Stimulated activated CD8-positive, alpha-beta memory T cell treated with anti-CD3 and anti-CD28 coated beads, Interleukin-12 subunit alpha, Interleukin-12 subunit beta, amount 100 ng/mL, for 24 hours (primary cell): Measurements from ENCODE around the gene TRMT13.
"Not testable (repeated sequence)": the region's sequence is repeated elsewhere in the genome, so short reads cannot be mapped to it uniquely, and the experiment has no call there.

Source experiments
- DNase-seq: peaks from one replicate; pipeline ENCODE4 v3.0.0-alpha.2; 2020; ENCODE audit errors: extremely low read depth

The TRMT13 gene

DNA sequence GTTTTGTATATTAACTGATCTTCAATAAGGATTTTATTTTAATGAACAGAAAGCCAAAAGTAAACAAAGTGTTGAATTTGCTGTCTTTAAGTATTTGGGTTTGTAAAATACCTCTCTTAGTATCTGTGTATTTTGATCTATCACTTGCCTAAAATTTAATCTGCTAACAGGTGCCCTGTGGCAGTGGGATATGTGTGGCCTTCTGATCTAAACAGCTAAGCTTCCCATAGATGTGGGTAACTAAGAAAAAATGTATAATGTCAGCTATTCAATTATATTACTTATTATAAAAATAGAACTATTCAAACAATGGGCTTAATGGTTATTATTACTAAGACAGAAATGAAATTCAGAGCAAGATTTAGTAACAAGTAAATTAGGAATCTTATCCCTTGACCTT is 29.9 kb downstream of the TRMT13 start:
- DNase-seq = no peak

DNA sequence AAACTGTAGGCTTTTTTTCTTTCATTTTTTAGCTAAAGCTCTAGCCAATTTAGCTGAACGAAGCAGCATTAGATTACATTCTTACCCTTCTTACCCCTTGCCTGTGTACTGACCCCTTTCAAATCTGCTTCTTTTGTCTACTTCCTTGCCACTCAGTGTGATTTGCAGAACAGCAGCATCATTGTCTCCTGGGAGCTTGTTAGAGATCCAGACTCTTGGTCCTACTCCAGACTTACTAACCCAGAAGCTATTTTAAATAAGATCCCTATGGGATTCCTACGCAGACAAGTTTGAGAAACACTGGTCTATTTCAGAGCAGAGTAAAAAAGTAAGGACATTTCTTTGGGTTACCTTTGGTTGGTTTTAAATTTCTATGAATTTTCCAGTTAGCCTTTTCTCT is 31.3 kb downstream of the TRMT13 start:
- DNase-seq = no peak

DNA sequence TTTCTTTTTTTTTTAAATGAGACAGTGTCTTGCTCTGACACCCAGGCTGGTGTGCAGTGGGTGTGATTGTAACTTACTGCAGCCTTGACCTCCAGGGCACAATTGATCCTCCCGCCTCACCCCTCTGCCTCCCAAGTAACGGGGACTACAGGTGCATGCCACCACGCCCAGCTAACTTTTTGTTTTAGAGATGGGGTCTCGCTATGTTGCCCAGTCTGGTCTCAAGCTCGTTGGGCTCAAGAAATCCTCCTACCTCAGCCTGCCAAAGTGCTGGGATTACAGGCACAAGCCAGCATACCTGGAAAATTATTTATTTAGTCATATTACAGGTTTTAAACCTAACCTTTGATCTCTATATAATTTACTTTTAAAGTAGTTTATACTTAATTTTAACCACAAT is 31.7 kb downstream of the TRMT13 start:
- no peak for DNase-seq

DNA sequence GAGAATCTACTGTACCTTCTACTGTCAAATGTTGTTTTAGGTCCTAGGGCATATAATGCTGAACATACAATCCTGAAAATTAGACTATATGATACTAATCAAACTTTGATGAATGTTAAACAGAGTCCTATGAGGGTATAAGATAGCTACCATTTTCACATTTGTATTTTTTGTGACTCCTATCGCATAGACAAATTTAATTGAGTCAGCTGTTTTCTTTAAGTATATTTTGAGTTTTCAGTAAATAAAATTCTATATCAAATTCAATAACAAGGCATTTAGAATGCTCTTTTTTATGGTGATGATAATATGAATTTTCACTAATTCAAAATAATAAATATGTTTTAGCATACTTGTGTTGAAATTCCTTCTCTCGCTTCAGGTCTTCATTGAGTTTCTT is 35.1 kb downstream of the TRMT13 start:
- DNase-seq = no peak

DNA sequence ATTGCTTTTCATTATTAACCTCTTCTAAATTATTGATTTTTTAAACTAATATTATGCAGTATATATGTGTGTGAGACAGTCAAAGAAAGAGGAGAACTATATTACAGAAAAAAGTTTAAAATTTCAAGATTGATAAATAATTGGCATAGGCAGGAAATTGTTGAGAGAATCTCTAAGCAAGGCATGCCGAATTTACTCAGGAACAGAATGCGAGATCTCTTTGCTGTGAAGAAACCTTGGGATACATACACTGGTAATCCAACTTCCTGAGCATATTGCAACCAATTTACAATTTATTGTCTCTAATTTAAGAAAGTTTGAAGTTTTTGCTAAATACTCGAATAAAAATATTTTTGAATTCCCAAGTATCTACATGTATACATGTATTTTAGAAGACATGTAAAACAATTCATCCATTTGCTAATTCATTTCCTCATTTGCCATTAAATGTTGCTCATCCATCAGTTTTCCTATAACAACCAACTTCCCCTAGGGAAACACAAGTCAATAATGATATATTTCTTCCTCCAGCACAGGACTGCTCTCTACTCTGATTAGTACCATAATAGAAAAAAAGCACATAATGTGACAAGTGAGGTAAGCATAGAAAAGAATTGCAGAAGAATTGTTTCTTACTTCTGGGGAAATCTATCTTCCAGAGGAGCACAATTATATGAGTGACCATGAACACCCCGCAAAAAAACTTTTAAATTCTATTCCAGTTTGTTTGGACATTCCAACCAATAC is 44.5 kb downstream of the TRMT13 start:
- DNase-seq = no peak

DNA sequence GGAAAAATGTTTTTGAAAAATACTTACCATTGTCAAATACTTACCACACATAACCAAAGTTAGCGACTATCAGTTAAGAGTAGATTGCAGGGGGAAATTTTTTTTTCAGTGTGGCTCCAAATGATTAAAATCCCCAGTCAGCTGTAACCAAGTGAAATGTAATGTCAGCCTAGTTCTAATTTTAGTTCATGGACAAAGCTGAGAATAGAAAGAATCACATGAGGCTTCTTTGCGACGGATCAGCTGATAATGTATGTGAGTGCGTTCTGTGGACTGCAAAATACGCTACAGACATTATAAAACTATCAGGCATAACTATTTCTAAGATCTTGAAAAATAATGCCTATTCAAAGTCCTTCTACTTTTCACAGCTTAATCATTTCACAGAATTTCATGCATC is 45.1 kb downstream of the TRMT13 start, which contains the start of gene LRRC39:
Gene LRRC39, minus strand, starts transcription at position 166 of the 400 bp plus-strand sequence. CDS start 9,740 bp downstream, outside the sequence.
- DNase-seq = no peak

DNA sequence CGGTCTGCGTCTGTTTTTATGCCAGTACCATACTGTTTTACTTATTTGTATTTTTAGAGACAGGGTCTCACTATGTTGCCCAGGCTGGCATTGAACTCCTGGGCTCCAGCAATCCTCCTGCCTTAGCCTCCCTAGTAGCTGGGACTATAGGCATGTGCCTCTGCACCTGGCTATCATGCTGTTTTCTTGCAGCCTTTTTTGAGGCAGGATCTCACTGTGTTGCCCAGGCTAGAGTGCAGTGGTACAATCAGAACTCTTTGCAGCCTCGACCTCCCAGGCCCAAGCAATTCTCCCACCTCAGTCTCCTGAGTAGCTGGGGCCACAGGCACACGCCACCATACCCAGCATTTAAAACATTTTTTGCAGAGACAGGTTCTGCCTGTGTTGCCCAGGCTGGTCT is 50.4 kb downstream of the TRMT13 start:
- DNase-seq = no peak

DNA sequence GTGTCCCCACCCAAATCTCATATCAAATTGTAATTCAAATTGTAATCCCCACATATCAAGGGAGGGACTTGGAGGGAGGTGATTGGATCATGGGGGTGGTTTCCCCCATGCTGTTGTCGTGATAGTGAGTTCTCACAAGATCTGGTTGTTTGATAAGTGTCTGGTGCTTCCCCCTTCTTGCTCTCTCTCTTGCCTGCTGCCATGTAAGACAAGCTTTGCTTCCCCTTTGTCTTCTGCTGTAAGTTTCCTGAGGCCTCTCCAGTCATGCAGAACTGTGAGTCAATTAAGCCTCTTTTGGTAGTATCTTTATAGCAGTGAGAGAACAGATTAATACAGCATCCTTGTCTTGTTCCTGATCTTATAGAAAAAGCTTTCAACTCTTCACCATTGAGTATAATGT is 51.6 kb downstream of the TRMT13 start:
- DNase-seq = no peak

DNA sequence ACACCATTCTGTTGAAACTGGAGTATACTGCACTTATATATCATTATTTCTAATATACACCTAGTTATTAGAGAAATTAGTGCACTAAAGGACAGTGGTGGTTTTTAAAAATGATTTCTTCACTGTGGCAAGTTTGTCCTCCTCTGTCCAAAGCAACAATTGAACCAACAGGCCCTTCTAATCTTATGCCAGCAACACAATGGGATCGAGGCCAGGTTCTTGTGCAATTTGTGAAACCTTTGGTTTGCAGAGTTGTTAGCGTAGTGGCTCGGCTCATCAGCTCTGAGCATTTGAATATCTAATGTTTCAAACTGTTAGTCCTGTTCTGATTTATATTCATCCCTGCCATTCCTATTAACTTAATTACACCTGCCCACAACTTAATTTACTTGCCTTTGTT is 54.9 kb downstream of the TRMT13 start:
- DNase-seq = no peak

DNA sequence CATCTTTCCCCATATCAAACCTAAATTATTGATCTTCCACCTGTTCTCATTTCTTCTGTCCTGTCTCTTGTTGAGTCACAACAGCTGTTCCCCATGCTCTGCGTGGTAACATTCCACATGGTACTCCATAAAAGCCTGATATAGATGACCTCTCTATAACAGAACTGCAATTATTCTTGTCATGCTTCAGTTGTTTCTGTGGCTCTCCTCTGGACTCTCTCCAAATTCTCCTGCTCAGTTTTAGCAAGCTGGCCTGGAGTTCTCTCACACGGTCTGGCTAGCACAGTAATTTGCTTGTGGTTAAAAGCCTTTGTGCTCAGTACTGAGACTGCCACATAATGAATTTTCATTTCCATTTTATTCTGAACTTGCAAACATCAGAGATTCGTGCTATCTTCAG is 55.7 kb downstream of the TRMT13 start:
- no peak for DNase-seq

DNA sequence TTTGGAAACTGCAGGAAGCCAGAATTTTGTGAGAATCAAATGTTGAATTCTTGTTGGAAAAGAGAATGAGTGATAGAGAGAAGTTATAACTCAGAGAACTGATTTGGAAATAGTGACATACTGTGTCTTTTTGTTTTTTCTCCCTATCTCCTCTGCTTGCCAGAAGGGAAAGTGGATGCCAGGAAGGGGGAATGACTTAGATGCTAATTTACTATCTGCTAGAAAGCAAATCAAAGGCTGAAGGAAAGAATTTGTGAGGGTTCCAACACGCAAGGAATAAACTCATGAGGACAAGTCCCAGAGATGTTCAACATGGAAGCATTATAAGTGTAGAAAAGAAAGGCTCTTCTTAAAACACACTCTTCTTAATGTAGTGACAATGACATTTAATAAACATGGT is 65.6 kb downstream of the TRMT13 start:
- DNase-seq = no peak

DNA sequence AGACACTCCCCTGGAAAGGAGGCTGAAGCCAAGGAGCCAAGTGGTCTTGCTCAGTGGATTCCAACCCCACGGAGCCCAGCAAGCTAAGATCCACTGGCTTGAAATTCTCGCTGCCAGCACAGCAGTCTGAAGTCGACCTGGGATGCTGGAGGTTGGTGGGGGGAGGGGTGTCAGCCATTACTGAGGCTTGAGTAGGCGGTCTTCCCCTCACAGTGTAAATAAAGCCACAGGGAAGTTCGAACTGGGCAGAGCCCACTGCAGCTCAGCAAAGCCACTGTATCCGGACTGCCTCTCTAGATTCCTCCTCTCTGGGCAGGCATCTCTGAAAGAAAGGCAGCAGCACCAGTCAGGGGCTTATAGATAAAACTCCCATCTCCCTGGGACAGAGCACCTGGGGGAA is 67.1 kb downstream of the TRMT13 start:
- not testable (repeated sequence) for DNase-seq
